SK-N-MC (cell line): Measurements from ENCODE around the gene TERT.

Experiments used
- EZH2 ChIP-seq: fragments of 200-600 bp; sonication (generic); IDR thresholded peaks from one replicate; pipeline ENCODE4 v1.6.1; 2017; ENCODE audit warnings: antibody characterized with exemption
- FOXP2 ChIP-seq: optimal IDR thresholded peaks from 2 replicates; pipeline ENCODE3; 2011; ENCODE audit warnings: mild to moderate bottlenecking, moderate library complexity; ENCODE audit not compliant: insufficient read depth; ENCODE audit errors: extremely low read length, control extremely low read depth
- POLR2AphosphoS5 ChIP-seq: IDR thresholded peaks from 2 replicates; pipeline ENCODE4 v1.6.1; 2012; ENCODE audit warnings: mild to moderate bottlenecking, low read depth, low read length, borderline replicate concordance

DNA sequence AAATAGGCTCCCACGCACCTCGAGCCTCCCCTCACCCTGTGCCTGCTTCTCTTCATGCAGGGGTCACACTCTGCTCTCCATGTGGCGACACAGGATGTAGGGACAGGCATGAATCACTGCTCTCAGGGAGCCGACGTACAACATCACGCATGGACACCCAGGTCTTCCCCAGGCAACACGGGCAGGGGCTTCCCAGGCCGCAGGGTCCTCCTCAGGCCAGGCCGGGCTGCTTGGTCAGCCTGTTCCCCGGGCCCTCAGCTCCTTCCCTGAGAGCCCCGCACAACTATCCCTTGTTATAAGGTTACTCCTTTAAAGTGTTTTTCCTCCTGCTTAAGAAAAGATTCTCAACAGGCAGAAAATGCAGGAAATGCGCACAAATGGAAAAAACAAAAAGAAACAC is 68.6 kb downstream of the TERT start:
- TF ChIP-seq POLR2AphosphoS5 (no peak), FOXP2 (no peak), EZH2 (no peak)
